ENCODE data around the gene TMEM167B.

The TMEM167B gene

DNA sequence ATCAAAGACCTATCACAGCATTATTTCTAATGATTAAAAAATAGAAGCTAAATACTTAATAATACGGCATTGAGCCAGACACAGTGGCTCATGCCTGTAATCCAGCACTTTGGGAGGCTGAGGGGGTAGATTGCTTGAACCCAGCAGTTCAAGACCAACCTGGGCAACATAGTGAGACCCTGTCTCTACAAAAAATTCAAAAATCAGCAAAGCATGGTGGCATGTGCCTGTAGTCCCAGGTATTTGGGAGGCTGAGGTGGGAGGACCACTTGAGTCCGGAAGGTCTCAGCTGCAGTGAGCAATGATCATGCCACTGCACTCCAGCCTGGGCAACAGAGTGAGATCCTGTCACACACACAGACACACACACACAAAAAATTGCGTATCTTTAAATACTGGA lies 25.4 kb upstream of the TMEM167B start:
- no peak overlapping the region for H3K4me3 ChIP-seq (ENCODE audit: low read depth, low read length)
- TF ChIP-seq, protein P1, sequence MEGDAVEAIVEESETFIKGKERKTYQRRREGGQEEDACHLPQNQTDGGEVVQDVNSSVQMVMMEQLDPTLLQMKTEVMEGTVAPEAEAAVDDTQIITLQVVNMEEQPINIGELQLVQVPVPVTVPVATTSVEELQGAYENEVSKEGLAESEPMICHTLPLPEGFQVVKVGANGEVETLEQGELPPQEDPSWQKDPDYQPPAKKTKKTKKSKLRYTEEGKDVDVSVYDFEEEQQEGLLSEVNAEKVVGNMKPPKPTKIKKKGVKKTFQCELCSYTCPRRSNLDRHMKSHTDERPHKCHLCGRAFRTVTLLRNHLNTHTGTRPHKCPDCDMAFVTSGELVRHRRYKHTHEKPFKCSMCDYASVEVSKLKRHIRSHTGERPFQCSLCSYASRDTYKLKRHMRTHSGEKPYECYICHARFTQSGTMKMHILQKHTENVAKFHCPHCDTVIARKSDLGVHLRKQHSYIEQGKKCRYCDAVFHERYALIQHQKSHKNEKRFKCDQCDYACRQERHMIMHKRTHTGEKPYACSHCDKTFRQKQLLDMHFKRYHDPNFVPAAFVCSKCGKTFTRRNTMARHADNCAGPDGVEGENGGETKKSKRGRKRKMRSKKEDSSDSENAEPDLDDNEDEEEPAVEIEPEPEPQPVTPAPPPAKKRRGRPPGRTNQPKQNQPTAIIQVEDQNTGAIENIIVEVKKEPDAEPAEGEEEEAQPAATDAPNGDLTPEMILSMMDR (IDR thresholded peaks at IDR 0.05; ENCODE audit: borderline replicate concordance, insufficient read depth, low read depth, low read length): no peak

DNA sequence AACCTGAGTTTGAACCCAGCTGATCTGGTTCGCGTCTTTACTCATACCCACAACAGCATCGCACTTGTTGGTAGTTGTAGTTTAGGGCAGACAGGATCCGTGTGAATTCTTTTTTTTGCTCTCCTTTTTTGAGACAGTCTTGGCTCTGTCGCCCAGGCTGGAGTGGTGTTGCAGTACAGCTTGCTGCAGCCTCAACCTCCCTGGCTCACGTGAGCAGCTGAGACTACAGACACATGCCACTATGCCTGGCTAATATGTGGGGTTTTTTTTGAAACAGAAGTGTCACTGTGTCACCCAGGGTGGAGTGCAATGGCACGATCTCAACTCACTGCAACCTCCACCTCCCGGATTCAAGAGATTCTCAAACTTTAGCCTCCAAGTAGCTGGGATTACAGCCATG lies 22.7 kb upstream of the TMEM167B start:
- no peak overlapping the region for H3K4me3 ChIP-seq (ENCODE audit: low read depth, low read length)
- TF ChIP-seq, protein P1 (IDR thresholded peaks at IDR 0.05; ENCODE audit: borderline replicate concordance, insufficient read depth, low read depth, low read length): no peak

DNA sequence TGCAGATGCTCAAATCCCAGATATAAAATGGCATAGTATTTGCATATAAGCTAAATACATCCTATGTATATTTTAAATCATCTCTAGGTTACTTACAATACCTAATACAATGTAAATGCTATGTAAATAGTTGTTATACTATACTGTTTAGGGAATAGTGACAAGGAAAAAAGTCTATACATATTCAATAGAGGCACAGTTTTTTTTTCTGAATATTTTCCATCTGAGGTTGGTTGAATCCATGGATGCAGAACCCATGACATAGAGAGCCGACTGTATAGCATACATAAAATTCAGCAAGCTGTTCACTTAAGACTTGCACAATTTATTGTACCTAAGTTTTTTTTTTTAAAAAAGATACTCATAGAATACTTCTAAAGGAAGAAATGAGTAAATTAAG lies 21.3 kb upstream of the TMEM167B start:
- H3K4me3 ChIP-seq (ENCODE audit: low read depth, low read length): no peak overlapping the region
- TF ChIP-seq, protein P1 (IDR thresholded peaks at IDR 0.05; ENCODE audit: borderline replicate concordance, insufficient read depth, low read depth, low read length): no peak

DNA sequence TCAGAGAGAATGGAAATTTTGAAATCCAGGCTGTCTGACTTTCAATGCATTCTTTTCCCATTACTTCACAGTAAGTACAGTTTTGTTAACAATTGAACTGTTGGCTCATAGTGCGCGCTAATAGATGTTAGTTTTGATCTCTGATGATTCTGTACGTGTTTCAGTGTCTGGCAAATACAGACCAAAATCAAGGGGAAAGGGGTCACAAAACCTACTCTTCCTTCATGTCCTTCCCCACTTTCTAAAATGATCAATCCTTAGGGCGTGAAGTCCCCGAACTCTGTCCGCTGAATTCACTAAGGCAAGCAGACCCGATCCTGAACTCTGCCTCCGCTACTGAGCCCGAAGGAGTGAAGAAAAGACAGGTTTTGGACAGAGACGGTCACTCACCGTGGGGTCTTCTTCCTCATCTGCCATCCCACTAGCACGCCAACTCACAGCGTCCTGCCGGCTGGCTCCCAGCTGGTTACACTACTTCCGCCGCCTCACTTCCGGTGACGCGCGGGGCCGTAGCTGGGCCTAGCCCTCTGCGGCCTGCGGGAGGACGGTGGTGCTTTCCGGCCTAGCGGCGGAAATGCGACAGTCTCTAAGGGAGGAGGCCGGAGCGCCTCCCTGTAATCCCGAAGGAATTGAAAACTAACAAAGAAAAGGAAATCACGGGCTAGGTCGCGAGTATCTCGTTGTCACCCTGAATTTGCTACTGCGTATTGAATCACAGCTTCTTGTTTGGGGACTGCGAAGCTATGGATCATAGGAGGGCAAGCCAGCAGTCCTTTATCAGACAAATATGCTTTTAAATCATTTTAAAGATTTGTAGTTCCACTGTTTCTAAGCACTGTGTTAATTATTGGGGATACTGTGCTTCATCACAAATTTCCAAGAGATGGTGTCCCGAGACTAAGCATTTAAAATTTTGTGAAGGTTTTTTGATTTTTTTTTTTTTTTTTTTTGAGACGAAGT lies 14.8 kb upstream of the TMEM167B start, which contains the start of gene TAF13:
Gene TAF13 (minus strand): TSS at position 473 of the 960 bp plus-strand sequence. CDS start 56 bp downstream, at position 417.
- TF ChIP-seq, protein P1 (IDR thresholded peaks at IDR 0.05; ENCODE audit: borderline replicate concordance, insufficient read depth, low read depth, low read length): 0 out of 2 replicates have a peak, but pooled peaks have one; percentile 9
- peak within 1 kb of the TSS; percentile 68 for H3K4me3 ChIP-seq (ENCODE audit: low read depth, low read length)

DNA sequence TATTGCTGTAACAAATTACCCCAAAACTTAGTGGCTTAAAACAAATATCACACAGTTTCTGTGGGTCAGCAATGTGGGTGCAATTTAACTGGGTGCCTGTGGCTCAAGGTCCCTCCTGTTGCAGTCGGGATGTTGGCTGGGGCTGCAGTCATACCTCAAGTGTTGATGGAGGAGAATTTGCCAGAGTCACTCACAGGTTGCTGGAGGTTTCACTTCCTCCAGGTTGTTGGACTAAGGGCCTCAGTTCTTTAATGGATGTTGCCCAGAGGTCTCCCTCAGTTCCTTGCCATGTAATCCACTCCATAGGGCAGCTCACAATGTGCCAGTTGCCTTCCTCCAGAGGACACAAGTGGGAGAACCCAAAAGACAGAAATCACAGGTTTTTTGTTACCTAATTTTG lies 12.2 kb upstream of the TMEM167B start:
- TF ChIP-seq, protein P1 (IDR thresholded peaks at IDR 0.05; ENCODE audit: borderline replicate concordance, insufficient read depth, low read depth, low read length): no peak
- no peak overlapping the region for H3K4me3 ChIP-seq (ENCODE audit: low read depth, low read length)

DNA sequence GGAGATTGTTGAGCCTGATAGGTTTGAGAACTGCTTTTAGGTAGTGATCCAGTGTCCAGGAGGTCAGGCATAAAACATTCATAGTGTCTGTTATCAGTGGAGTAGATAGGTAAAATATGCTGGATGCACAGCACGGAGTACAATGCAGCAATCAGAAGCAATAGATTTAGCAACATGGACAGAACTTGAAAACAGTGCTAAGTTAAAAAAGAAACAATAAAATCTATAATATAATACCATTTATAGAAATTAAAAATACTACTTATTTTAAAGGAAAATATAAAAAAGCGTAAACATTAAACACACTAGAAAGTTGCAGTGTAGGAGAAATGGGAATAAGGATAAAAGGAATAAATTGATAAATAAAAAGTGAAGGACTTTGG lies 11.3 kb upstream of the TMEM167B start:
- TF ChIP-seq, protein P1 (IDR thresholded peaks at IDR 0.05; ENCODE audit: borderline replicate concordance, insufficient read depth, low read depth, low read length): no peak
- no peak overlapping the region for H3K4me3 ChIP-seq (ENCODE audit: low read depth, low read length)

Measured in GM12875 (cell line).